OCI-M1 (cell line): ENCODE data around the gene GSTM1.
"Not testable (repeated sequence)": the region's sequence is repeated elsewhere in the genome, so short reads cannot be mapped to it uniquely, and the experiment has no call there.

Experiments used
- DNase-seq: peaks from one replicate; lab custom pipeline; 2025; lab: John Stamatoyannopoulos, UW

GSTM1 gene

GRCh38 chr1:109697066-109697465 lies 9.4 kb downstream of the GSTM1 start:
- DNase-seq: no peak

- DNase-seq: not testable (repeated sequence)
Measured at GRCh38 chr1:109697861-109698260, 10.2 kb downstream of the GSTM1 start.

GRCh38 chr1:109702940-109703339 lies 15.3 kb downstream of the GSTM1 start:
- DNase-seq: peak; percentile 4

- DNase-seq: no peak
Measured at GRCh38 chr1:109704173-109704572, 16.6 kb downstream of the GSTM1 start.

- DNase-seq: no peak
Measured at GRCh38 chr1:109705411-109705810, 17.8 kb downstream of the GSTM1 start.

GRCh38 chr1:109708949-109709348 lies 21.3 kb downstream of the GSTM1 start:
- DNase-seq: not testable (repeated sequence)

GRCh38 chr1:109709822-109710221 lies 22.2 kb downstream of the GSTM1 start:
- DNase-seq: not testable (repeated sequence)

GRCh38 chr1:109711593-109712320 lies 24.1 kb downstream of the GSTM1 start, which contains the start of gene GSTM5:
TSS of gene GSTM5 (plus strand) at chr1:109712251. CDS start at chr1:109712313, 62 bp downstream.
- DNase-seq: not testable (repeated sequence)

GRCh38 chr1:109712321-109712864 lies 24.8 kb downstream of the GSTM1 start:
- DNase-seq: no peak

GRCh38 chr1:109713636-109714035 lies 26.0 kb downstream of the GSTM1 start:
- DNase-seq: no peak

- no peak for DNase-seq
Measured at GRCh38 chr1:109714661-109715372, 27.2 kb downstream of the GSTM1 start.

GRCh38 chr1:109716121-109716520 lies 28.5 kb downstream of the GSTM1 start:
- DNase-seq: no peak

GRCh38 chr1:109716570-109717090 lies 29.0 kb downstream of the GSTM1 start:
- no peak for DNase-seq

GRCh38 chr1:109717729-109718128 lies 30.1 kb downstream of the GSTM1 start:
- DNase-seq: no peak

GRCh38 chr1:109718495-109718894 lies 30.9 kb downstream of the GSTM1 start:
- DNase-seq: peak; percentile 21

GRCh38 chr1:109719337-109719837 lies 31.8 kb downstream of the GSTM1 start:
- DNase-seq: peak; percentile 60

GRCh38 chr1:109721042-109721441 lies 33.4 kb downstream of the GSTM1 start:
- DNase-seq: no peak

- no peak for DNase-seq
Measured at GRCh38 chr1:109721971-109722370, 34.4 kb downstream of the GSTM1 start.

- no peak for DNase-seq
Measured at GRCh38 chr1:109722908-109723691, 35.5 kb downstream of the GSTM1 start.

GRCh38 chr1:109724933-109725332 lies 37.3 kb downstream of the GSTM1 start:
- no peak for DNase-seq

GRCh38 chr1:109725510-109725909 lies 37.9 kb downstream of the GSTM1 start:
- DNase-seq: no peak

- no peak for DNase-seq
Measured at GRCh38 chr1:109726007-109726406, 38.4 kb downstream of the GSTM1 start.
